Stimulated activated naive CD4-positive, alpha-beta T cell (primary cell): ENCODE measurements around the gene ZNF75A.

ENCODE experiments used
- DNase-seq, 6 experiments: peaks; one replicate each; lab custom pipeline; 2025; lab: John Stamatoyannopoulos, UW

Gene ZNF75A

DNA sequence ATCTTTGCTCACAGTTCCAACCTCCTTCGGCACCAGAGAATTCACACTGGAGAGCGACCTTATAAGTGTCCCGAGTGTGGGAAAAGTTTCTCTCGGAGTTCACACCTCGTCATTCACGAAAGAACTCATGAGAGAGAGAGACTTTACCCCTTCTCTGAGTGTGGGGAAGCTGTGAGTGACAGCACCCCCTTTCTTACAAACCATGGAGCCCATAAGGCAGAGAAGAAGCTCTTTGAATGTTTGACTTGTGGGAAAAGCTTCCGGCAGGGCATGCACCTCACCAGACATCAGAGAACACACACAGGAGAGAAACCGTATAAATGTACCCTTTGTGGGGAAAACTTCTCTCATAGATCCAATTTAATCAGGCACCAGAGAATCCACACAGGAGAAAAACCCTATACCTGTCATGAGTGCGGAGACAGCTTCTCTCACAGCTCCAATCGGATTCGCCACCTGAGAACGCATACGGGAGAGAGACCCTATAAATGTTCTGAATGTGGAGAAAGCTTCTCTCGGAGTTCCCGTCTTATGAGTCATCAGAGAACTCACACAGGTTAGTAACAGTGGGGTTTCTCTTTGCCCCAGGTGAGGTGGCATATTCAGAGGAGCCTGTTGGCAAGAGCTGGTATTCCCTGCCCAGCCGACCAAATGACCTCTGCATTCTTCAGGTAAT, 15.2 kb upstream of the ZNF75A start:
- DNase-seq, result no peak

DNA sequence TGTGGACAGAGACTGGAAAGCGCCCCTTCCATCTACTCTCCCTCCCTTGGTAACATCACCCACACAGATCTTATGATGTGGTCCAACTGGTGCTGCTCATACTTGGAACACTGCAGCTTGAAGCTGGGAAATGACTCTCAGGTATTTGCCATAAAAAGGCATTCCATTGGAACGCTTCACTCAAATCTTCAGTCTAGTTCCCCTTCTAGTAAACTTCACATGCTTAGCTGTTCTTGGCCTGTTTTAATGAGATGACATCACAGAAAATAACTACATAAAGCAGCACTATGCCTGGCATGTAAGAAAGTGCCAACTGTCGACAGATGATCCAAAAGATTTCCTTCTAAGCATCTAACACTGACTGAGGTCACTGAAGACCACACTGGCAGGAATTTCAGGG, 12.7 kb upstream of the ZNF75A start:
- DNase-seq, result no peak

GRCh38 chr16:3295209-3295608, 10.1 kb upstream of the ZNF75A start:
- DNase-seq, result no peak

DNA sequence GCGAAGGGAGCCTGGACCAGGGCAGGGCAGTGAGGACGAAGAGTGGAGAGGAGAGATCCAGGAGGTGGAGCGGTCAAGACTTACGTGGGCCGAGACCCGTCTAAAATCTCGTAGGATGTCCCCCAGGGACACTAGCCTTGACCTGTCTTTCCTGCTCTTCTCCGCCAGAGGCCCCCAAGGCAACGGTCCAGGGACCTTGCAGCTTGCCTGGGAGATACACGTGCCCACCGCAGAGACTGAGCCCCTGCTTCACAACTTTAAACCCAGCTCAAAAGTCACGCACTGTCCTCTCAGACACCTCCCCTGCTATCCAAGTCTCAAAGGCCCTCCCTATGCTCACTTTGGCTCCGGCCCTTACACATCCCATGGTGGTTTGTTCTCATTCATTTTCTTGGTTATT, 9.5 kb upstream of the ZNF75A start:
- DNase-seq, result no peak

DNA sequence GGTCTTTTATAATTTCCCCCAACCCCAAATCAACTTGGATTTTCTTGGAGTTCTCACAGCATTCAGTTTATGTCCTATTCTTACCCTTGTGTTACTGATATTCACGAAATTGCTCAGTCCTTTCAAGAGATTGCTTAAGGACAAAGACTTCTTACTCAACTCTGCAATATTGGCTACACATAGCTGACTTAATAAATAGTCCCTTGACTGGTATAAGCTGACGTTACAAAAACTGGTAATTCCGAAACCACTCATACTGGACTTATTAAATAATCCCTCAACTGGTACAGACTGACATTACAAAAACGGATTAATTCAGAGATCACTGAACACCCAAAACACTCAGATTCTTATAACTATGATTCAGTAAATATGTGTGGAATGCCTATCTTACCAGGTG, 927 bp upstream of the ZNF75A start:
- DNase-seq, result no peak

GRCh38 chr16:3306078-3306477, 781 bp downstream of the ZNF75A start:
- DNase-seq, result no peak

GRCh38 chr16:3311496-3311895, 6.2 kb downstream of the ZNF75A start:
- DNase-seq, result no peak

DNA sequence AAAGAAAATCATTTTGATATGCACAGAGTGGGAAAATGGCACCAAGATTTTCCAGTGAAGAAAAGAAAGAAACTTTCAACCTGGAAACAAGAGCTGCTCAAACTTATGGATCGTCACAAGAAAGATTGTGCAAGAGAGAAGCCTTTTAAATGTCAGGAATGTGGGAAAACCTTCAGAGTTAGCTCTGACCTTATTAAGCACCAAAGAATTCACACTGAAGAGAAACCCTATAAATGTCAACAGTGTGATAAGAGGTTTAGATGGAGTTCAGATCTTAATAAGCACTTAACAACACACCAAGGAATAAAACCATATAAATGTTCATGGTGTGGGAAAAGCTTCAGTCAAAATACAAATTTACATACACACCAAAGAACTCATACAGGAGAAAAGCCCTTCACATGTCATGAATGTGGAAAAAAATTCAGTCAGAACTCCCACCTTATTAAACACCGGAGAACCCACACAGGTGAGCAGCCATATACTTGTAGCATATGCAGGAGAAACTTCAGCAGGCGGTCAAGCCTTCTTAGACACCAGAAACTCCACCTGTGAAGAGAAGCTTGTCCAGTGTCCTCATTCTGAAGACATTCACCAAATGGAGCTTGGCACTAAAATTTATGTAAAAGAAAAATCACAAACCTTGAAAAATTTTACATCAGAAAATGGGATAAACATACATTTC, 12.2 kb downstream of the ZNF75A start:
- no peak for DNase-seq

DNA sequence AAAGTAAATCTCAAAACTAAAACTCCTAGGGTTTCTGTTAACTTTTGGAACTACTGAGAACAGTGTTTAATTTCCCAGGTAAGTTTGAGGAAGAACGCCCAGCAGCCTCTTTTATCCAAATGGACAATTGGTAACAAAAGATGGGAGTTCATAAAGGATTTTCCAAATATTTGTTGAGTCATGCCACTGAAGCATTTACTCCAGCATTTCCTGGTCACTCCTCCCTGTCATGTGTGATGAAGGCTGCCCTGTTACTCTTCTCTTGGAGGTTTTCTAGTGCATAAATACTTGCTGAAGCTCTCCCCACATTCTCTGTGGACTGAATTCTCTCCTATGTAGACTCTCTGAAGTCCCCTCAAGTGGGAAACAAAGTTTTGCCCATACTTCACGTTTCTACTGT, 16.5 kb downstream of the ZNF75A start:
- DNase-seq, result no peak

DNA sequence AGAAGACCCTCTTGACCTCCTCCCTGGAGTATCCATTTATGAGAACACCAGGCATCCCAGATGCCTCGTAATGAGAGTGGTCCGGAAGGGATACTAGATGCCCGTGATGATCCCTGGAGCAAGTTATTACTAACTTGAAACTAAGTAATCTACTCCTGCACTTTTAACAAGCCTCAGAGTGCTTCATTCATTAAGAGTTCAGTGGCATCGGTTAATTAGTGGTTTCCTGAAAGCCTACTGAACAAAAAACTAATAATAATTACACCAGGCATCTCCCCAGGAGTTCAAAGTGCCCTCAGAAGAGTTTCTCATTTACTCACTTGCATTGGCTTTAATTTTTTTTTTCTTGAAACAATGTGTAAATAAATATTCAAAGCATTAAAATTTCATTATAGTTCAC, 22.2 kb downstream of the ZNF75A start:
- DNase-seq, result no peak

- no peak for DNase-seq
Observed at GRCh38 chr16:3328104-3328503, 22.8 kb downstream of the ZNF75A start.

DNA sequence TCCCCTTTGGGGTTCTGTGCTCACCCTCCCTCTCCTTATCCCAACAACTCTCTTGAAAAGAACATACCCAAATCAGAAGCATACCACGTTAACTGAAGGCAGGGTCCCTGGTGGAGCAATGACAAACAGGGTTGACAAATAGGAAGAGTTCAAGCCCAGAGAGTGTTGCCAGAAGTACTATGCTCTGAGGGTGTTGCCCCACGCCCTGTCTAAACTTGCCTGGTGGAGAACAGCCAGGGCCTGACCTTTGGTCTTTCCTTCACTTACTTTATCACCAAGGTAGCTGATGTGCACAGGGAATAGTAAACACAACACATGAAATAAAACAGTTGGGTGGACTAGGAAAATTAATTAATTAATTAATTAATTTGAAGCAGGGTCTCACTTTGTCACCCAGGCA, 23.3 kb downstream of the ZNF75A start:
- DNase-seq, result no peak

GRCh38 chr16:3346041-3346440, 40.7 kb downstream of the ZNF75A start:
- no peak for DNase-seq

DNA sequence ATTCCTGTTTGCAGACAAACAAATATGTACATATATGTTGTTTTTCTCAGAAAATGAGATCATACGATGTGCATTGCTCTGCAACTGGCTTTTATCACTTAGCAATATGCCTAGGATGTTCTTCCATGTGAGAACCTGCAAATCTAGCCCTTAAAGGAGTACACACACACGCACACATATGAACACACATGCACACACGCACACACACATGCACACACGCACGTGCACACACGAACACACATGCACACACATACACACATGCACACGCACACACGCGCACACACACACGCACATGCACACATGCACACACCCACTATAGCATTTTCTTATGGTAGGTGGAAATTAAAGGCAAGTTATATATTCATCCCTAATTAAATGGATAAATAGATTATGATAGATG, 42.3 kb downstream of the ZNF75A start:
- no peak for DNase-seq

GRCh38 chr16:3348547-3349167, 43.4 kb downstream of the ZNF75A start:
- DNase-seq, result no peak

DNA sequence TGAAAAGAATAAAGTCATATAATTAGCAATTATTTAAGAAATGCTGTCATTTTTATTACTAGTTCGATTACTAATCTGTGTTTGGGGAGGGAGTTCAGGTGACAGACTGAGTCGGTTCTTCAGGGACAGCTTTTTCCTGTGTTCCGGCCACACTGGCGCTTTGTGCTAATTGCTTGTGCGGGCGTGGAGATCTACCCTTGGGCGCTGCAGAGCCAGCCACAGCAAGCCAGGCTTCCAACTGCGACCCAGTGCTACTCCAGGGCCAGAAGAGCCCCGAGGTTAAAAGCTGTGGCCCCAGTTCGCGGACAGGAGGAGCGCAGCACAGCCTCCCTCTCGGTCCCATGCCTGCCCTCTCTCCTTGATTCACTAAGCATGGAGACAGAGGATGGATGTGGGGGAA, 43.9 kb downstream of the ZNF75A start:
- no peak for DNase-seq

GRCh38 chr16:3355589-3355988, 50.3 kb downstream of the ZNF75A start, which contains the start of gene OR2C1:
Gene OR2C1, plus strand, starts transcription at chr16:3355889. Its CDS starts 52 bp downstream, at chr16:3355941.
- DNase-seq, result no peak

GRCh38 chr16:3356118-3356517, 50.8 kb downstream of the ZNF75A start:
- no peak for DNase-seq

DNA sequence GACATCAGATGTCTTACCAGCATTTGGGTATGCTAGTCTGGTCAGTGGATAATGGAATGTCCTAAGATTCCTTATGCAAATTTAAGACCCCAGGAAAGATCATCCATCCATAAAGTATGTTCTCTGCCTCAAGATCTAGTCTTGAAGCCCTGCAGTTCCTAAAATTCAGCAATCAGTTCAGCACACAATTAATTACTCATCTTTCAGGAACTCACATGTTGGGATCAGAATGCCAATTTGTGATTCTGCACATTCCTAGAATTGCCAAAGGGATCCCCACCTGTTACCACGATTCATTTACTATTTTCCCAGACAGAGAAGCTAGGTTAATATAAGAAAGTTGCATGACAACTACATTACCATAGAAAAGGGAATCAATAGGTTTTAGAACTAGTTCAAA, 53.6 kb downstream of the ZNF75A start:
- DNase-seq, result no peak

- DNase-seq, result no peak
Observed at GRCh38 chr16:3362931-3363330, 57.6 kb downstream of the ZNF75A start.

DNA sequence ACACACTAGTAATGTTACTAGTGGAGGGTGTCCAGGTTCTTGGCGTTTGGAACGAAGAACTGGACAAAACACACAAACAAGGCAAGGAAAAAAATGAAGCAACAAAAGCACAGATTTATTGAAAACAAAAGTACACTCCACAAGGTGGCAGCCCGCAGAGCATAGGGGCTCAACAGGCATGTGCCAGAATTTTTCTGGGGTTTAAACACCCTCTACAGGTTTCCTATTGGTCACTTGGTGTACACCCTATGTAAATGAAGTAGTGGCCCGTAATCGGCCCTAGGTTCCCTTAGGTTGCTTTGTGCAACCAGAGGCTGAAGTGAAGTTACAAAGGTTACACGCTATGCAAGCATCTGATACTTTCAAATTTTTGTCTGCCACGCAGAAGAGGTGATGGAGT, 58.5 kb downstream of the ZNF75A start:
- no peak for DNase-seq

GRCh38 chr16:3364774-3365427, 59.6 kb downstream of the ZNF75A start:
- DNase-seq, result peak; percentile 62 to 90 (median 86)
